Lower leg skin (tissue), 4 donors: ENCODE data around the gene MYO19. TPM values are rescaled to one million over a fixed set of nuclear protein-coding genes. Genes with fewer than 3 reads are reported as not detected.

Source experiments
- DNase-seq, 2 donors: peaks; one replicate each; pipeline ENCODE4 v3.0.0-alpha.2; 2019; ENCODE audit warnings: low spot score in 2 of 2
- H3K4me3 ChIP-seq: fragments of 200-600 bp; sonication (generic); 2 replicates; pipeline ENCODE4 v1.5.1; 2017; ENCODE audit warnings: mild to moderate bottlenecking, low read depth; ENCODE audit not compliant: poor library complexity, severe bottlenecking
- POLR2A ChIP-seq, 2 donors: fragments of 450-650 bp; IDR thresholded peaks; one replicate each; pipeline ENCODE4 v1.6.1; 2016 to 2017; ENCODE audit warnings: antibody characterized with exemption in 2 of 2, mild to moderate bottlenecking in 1 of 2, moderate library complexity in 1 of 2
- WGBS, 2 donors: methylation state at CpG; one replicate each; pipeline ENCODE4 v1.1.5; 2018; 5-methylcytosine and 5-hydroxymethylcytosine counted together
- intact Hi-C: fragments of 100-400 bp; cut with DNase I; formaldehyde crosslinking; loops from one replicate; pipeline ENCODE4 v1.15.0; 2023; ENCODE audit warnings: low total_unique reads
- total RNA-seq, 4 donors: library from RNA; depleted of rRNA; stranded (reverse); fragments of >200 nt; gene quantifications; one replicate each; pipeline ENCODE4 v1.1.0, GENCODE V29; 2016
- TF ChIP-seq, protein P1 (sequence below), 3 donors: fragments of 450-650 bp; IDR thresholded peaks; one replicate each; pipeline ENCODE4 v1.5.1; 2016; ENCODE audit warnings: antibody characterized with exemption in 3 of 3, mild to moderate bottlenecking in 3 of 3, moderate library complexity in 2 of 3

Gene MYO19
- total RNA-seq, 4 donors from 2014 or later: 70.5 to 167 (median 88.1) TPM

DNA sequence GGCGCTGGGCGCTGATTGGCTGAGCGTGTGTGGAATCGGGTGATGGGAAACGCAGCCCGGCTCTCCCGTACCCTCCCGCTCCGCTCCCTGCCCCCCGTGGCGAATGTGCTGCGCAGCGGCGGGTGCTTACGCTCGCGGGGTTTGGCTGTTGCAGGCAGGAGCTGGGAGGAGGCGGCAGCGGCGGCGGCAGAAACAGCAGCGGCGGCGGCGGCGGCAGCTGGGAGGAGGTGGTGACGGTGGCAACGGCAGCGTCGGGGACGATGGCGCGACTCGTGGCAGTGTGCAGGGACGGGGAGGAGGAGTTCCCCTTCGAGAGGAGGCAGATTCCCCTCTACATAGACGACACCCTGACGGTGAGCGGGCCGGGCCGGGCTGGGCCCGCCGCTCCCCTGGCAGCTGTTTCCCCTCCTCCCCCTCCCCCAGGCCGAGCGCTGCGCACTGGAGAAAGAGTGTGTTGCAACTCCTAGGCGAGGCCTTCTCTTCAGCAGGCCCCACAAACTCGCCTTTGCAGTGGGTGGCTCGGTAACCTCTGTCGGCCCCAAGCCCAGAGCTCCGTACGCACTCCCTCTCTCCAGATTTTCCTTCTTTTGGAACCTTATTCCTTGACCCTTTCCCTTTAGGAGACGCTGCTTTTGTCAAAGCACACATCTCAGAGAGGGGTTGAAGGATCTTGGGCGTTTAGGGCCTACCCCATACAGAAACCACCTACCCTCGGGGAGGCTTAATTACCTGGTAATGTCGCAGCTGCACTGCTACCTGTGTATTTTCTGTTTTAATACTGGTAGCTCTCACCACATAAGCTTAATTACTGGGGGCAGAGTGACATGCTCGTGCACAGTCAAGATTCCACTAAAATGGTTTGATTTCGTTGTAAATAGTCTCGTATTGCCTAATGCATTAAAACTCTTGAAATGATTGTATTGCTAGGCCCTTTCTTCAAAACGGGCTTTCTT, 11.1 kb upstream of the MYO19 start:
- 1 to 2% methylated on average over 24 to 37 of the region's 60 CpGs for WGBS, 2 donors
- TF ChIP-seq, protein P1, sequence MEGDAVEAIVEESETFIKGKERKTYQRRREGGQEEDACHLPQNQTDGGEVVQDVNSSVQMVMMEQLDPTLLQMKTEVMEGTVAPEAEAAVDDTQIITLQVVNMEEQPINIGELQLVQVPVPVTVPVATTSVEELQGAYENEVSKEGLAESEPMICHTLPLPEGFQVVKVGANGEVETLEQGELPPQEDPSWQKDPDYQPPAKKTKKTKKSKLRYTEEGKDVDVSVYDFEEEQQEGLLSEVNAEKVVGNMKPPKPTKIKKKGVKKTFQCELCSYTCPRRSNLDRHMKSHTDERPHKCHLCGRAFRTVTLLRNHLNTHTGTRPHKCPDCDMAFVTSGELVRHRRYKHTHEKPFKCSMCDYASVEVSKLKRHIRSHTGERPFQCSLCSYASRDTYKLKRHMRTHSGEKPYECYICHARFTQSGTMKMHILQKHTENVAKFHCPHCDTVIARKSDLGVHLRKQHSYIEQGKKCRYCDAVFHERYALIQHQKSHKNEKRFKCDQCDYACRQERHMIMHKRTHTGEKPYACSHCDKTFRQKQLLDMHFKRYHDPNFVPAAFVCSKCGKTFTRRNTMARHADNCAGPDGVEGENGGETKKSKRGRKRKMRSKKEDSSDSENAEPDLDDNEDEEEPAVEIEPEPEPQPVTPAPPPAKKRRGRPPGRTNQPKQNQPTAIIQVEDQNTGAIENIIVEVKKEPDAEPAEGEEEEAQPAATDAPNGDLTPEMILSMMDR (IDR thresholded peaks at IDR 0.05): no peak
- TF ChIP-seq POLR2A (IDR thresholded peaks at IDR 0.05): no peak
- peak; percentile 96 to 99 for DNase-seq
- peak overlapping the region; percentile 43 for H3K4me3 ChIP-seq
- intact Hi-C loops: no loop called here

DNA sequence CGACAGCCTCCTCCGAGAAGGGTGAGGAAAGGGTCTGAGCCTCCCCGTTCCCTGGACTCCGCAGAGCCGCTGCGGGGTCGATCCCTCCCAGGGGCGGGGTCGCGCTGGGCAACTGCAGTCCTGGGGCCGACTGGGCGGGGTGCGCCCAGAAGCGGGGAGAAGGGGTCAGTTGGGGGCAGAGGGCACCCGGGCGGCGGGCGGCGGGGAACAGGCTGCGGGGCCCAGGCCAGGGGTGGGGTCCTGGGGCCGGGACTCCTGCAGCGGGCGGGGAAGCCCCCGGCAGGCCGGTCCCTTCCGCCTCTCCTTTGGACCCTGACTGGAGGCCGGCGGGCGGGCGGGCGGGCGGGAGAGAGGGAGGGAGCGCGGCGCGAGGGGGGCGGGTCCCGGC, 10.4 kb upstream of the MYO19 start:
- WGBS, 2 donors: 1% methylated on average over 17 of the region's 38 CpGs; no CpG with 5 or more reads in 1 of the 2 donors
- intact Hi-C loops: no loop called here
- TF ChIP-seq, protein P1 (IDR thresholded peaks at IDR 0.05): no peak
- TF ChIP-seq POLR2A (IDR thresholded peaks at IDR 0.05): no peak
- peak overlapping the region; percentile 96 for H3K4me3 ChIP-seq
- DNase-seq: no peak

DNA sequence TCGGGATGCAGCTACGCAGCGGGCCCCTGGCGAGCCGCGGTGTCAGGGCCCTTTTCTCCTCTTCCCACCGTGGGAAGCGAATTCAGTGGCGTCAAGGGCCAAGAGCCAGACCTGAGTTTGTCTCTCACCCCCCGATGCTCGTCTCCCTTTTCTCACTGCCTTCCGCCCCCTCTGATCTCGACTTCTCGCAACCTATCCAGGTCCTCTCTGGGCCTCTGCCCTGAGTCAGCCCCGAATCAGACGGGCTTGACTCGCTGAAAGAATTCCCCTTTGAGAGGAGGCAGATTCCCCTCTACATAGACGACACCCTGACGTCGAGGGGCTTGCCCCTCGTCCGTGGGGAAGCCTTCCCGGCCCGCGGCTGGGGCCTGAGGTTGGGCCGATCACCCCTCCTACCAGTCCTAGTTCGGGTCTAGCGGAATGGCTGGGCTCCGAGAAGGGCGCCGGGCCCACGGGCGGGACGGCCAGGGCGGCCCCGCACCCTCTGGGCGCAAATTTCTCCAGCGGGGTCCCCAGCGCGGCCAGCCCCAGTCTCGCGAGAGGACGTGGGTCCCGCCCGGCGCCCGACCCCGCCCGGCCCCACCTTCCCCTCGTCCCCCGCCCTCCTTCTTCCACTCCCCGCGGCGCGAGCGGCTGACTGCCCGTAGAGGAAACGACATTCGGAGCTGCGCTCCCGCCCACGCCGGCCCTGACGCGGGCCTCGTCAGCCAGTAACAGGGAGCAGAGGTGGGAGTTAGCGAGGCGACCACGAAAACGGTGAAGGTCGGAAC, 9.8 kb upstream of the MYO19 start, which contains the start of gene GGNBP2:
Gene GGNBP2 (plus strand): TSS at position 613 of the 770 bp plus-strand sequence. CDS start 806 bp downstream, outside the sequence.
- H3K4me3 ChIP-seq: peak within 1 kb of the TSS; percentile 96
- TF ChIP-seq, protein P1 (IDR thresholded peaks at IDR 0.05): no peak
- TF ChIP-seq POLR2A (IDR thresholded peaks at IDR 0.05): peak in 1 of 2 donors; percentile 70
- DNase-seq: peak; percentile 84 to 98
- 0 to 1% methylated on average over 30 to 39 of the region's 71 CpGs for WGBS, 2 donors
- intact Hi-C loops: no loop called here

DNA sequence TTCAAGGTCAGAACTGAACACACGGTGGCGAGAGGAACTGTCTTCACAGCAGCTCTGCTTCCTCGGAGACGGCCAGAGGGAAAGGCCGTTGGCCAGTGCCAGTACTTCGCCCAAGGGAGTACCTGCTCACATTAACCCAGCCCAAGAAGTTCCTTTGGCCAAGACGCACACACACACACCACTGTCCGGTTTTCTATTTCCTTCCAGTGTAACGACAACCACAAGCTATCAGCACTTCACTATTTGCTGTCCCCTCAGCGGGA, 9.3 kb upstream of the MYO19 start:
- TF ChIP-seq, protein P1 (IDR thresholded peaks at IDR 0.05): no peak
- no peak for TF ChIP-seq POLR2A (IDR thresholded peaks at IDR 0.05)
- 1% methylated on average over 10 of the region's 10 CpGs for WGBS, 2 donors
- intact Hi-C loops: no loop called here
- peak overlapping the region; percentile 96 for H3K4me3 ChIP-seq
- no peak for DNase-seq

DNA sequence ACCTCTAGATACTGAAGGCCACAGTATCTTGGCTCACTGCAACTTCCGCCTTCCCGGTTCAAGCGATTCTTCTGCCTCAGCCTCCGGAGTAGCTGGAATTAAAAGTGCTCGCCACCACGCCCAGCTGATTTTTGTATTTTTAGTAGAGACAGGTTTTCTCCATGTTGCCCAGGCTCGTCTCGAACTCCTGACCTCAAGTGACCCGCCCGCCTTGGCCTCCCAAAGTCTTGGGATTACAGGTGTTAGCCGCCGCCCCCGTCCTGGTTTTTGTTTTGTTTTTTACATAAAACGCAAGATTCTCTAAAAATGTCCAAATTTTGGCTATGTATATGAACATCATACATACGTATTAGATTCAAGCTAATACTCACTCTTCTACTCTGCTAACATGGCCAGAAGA, 8.1 kb upstream of the MYO19 start:
- DNase-seq: no peak
- 89 to 91% methylated on average over 15 of the region's 15 CpGs for WGBS, 2 donors
- intact Hi-C loops: no loop called here
- H3K4me3 ChIP-seq: no peak overlapping the region
- TF ChIP-seq, protein P1 (IDR thresholded peaks at IDR 0.05): no peak
- TF ChIP-seq POLR2A (IDR thresholded peaks at IDR 0.05): no peak
